Measurements from ENCODE around the gene POGZ.
A peak's percentile ranks its signal among the peaks of the same experiment; 100 is the strongest.

The POGZ gene, protein sequence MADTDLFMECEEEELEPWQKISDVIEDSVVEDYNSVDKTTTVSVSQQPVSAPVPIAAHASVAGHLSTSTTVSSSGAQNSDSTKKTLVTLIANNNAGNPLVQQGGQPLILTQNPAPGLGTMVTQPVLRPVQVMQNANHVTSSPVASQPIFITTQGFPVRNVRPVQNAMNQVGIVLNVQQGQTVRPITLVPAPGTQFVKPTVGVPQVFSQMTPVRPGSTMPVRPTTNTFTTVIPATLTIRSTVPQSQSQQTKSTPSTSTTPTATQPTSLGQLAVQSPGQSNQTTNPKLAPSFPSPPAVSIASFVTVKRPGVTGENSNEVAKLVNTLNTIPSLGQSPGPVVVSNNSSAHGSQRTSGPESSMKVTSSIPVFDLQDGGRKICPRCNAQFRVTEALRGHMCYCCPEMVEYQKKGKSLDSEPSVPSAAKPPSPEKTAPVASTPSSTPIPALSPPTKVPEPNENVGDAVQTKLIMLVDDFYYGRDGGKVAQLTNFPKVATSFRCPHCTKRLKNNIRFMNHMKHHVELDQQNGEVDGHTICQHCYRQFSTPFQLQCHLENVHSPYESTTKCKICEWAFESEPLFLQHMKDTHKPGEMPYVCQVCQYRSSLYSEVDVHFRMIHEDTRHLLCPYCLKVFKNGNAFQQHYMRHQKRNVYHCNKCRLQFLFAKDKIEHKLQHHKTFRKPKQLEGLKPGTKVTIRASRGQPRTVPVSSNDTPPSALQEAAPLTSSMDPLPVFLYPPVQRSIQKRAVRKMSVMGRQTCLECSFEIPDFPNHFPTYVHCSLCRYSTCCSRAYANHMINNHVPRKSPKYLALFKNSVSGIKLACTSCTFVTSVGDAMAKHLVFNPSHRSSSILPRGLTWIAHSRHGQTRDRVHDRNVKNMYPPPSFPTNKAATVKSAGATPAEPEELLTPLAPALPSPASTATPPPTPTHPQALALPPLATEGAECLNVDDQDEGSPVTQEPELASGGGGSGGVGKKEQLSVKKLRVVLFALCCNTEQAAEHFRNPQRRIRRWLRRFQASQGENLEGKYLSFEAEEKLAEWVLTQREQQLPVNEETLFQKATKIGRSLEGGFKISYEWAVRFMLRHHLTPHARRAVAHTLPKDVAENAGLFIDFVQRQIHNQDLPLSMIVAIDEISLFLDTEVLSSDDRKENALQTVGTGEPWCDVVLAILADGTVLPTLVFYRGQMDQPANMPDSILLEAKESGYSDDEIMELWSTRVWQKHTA (N-terminal part only)

DNA sequence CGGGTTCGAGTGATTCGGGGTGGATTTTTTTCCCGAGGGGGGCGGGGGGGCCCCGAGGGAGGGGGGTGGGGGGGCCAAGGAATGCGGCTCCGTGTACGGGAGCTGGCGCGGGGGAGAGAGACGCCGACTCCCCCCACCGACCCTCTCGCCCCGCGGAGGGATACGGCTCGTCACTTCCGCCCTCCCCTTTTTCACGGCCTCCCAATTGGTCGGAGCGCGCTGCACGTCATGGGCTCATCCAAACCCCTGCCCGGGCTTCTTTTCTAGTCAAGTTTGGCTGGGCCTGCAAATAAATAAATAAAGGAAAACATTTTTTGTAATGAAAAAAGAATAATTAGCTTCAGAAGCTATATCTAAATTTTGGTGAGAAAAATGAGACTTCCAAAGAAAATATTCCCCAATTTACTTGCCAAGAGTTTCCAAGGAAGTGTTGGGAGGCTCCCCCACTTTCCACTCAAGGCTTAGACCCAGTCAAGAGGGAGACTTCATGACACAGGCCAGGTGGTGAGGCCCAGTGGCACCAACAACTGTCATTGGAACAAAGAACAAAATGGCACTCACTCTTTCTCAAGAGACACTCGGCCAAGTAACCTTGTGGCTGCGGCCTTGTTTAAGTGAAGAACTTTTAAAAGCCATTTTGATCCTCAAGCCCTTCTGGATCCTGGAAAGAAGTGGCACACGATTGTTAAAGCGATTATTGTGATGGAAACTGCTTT, at the start of gene POGZ:
Gene POGZ (minus strand): TSS at position 164 of the 716 bp plus-strand sequence. CDS start 17,290 bp downstream, outside the sequence.
- peak within 1 kb of the TSS; percentile 91 for H3K4me3 ChIP-seq (ENCODE audit: low read length)
- TF ChIP-seq CTCF (conservative IDR thresholded peaks at IDR 0.05; ENCODE audit: low read length), result no peak
- peak; percentile 99 for DNase-seq (ENCODE audit: low read depth)

GRCh38 chr1:151508833-151509232, 49.5 kb upstream of the POGZ start:
- TF ChIP-seq CTCF (conservative IDR thresholded peaks at IDR 0.05; ENCODE audit: low read length), result no peak

GRCh38 chr1:151504759-151505158, 45.5 kb upstream of the POGZ start:
- no peak for TF ChIP-seq CTCF (conservative IDR thresholded peaks at IDR 0.05; ENCODE audit: low read length)
- no peak overlapping the region for H3K4me3 ChIP-seq (ENCODE audit: low read length)
- DNase-seq (ENCODE audit: low read depth), result no peak

More at GRCh38 chr1:151508833-151509232, 49.5 kb upstream of the POGZ start:
- no peak for DNase-seq (ENCODE audit: low read depth)
- H3K4me3 ChIP-seq (ENCODE audit: low read length), result no peak overlapping the region

DNA sequence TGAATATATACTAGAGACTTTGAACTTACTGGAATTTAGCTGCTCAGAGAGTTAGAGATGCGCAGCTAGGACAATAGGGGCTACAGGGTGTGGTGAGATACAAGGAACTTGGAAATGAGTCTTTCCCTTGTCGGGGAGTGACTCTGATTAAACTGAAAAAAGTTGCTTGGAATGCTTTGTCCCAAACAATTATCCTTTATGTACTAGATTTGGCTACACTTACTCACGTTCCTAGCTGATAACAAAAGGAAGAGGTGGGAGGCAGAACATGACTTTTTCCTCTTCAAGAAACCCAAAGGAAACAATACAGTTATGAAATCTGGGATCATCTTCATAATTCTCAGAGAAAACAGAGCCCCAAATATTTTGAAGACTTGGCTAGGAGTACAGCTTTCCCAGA, 45.0 kb upstream of the POGZ start:
- no peak overlapping the region for H3K4me3 ChIP-seq (ENCODE audit: low read length)
- TF ChIP-seq CTCF (conservative IDR thresholded peaks at IDR 0.05; ENCODE audit: low read length), result no peak
- no peak for DNase-seq (ENCODE audit: low read depth)

- TF ChIP-seq CTCF (conservative IDR thresholded peaks at IDR 0.05; ENCODE audit: low read length), result no peak
- no peak overlapping the region for H3K4me3 ChIP-seq (ENCODE audit: low read length)
- DNase-seq (ENCODE audit: low read depth), result no peak
These were observed 43.8 kb upstream of the POGZ start for GRCh38 chr1:151502859-151503780.

Measured in AG10803 (cell line).